Tibial nerve (tissue), 4 donors: ENCODE measurements around the gene TIMM13. TPM values are rescaled to one million over a fixed set of nuclear protein-coding genes. Genes with fewer than 3 reads are reported as not detected.

Experiments
- DNase-seq, 2 donors: peaks; one replicate each; pipeline ENCODE4 v3.0.0-alpha.2; 2019; ENCODE audit warnings: low spot score in 2 of 2
- H3K27ac ChIP-seq, 4 donors: fragments of 200-600 bp; sonication (generic) in 3 of 4; one replicate each; pipeline ENCODE4 v1.5.1; 2017 to 2019; ENCODE audit warnings: mild to moderate bottlenecking in 1 of 4
- H3K27me3 ChIP-seq, 2 donors: fragments of 200-600 bp; sonication (generic) in 1 of 2; one replicate each; pipeline versions ENCODE4 v1.5.1 to v1.6.0; 2017 to 2019
- H3K36me3 ChIP-seq, 3 donors: fragments of 200-600 bp; sonication (generic); one replicate each; pipeline ENCODE4 v1.5.1; 2018 to 2019
- H3K4me1 ChIP-seq, 4 donors: fragments of 200-600 bp; sonication (generic) in 3 of 4; one replicate each; pipeline ENCODE4 v1.5.1; 2017 to 2019
- H3K4me3 ChIP-seq, 4 donors: fragments of 200-600 bp; sonication (generic) in 3 of 4; one replicate each; pipeline ENCODE4 v1.5.1; 2017 to 2019; ENCODE audit warnings: mild to moderate bottlenecking in 1 of 4, moderate library complexity in 1 of 4
- H3K9me3 ChIP-seq, 4 donors: fragments of 200-600 bp; sonication (generic) in 3 of 4; one replicate each; pipeline ENCODE4 v1.5.1; 2017 to 2019
- EP300 ChIP-seq, 2 donors: sonication (generic); formaldehyde crosslinking; IDR thresholded peaks; one replicate each; pipeline ENCODE4 v1.6.1; 2017; ENCODE audit warnings: antibody characterized with exemption in 2 of 2, mild to moderate bottlenecking in 1 of 2
- POLR2A ChIP-seq, 2 donors: fragments of 450-650 bp; IDR thresholded peaks; one replicate each; pipeline ENCODE4 v1.6.1; 2017; ENCODE audit warnings: antibody characterized with exemption in 2 of 2, mild to moderate bottlenecking in 2 of 2, moderate library complexity in 2 of 2
- WGBS, 2 donors: methylation state at CpG; one replicate each; pipeline ENCODE4 v1.1.5; 2018; 5-methylcytosine and 5-hydroxymethylcytosine counted together
- total RNA-seq, 4 donors: library from RNA; depleted of rRNA; stranded (reverse); fragments of >200 nt; gene quantifications; one replicate each; pipeline ENCODE4 v1.1.0, GENCODE V29; 2016
- TF ChIP-seq, protein P1 (sequence below), 5 experiments: fragments of 200-600 bp in 3 of 5; fragments of 450-650 bp in 2 of 5; sonication (generic) in 3 of 5; IDR thresholded peaks; one replicate each; pipeline ENCODE4 v1.5.1; 2016 to 2019; ENCODE audit warnings: antibody characterized with exemption in 5 of 5, mild to moderate bottlenecking in 3 of 5, moderate library complexity in 2 of 5

TIMM13 gene
- total RNA-seq, 4 donors from 2014 or later = 28.8 to 48.9 (median 32.3) TPM

- TF ChIP-seq POLR2A (IDR thresholded peaks at IDR 0.05) = no peak
- no peak for TF ChIP-seq EP300 (IDR thresholded peaks at IDR 0.05)
- TF ChIP-seq, protein P1, sequence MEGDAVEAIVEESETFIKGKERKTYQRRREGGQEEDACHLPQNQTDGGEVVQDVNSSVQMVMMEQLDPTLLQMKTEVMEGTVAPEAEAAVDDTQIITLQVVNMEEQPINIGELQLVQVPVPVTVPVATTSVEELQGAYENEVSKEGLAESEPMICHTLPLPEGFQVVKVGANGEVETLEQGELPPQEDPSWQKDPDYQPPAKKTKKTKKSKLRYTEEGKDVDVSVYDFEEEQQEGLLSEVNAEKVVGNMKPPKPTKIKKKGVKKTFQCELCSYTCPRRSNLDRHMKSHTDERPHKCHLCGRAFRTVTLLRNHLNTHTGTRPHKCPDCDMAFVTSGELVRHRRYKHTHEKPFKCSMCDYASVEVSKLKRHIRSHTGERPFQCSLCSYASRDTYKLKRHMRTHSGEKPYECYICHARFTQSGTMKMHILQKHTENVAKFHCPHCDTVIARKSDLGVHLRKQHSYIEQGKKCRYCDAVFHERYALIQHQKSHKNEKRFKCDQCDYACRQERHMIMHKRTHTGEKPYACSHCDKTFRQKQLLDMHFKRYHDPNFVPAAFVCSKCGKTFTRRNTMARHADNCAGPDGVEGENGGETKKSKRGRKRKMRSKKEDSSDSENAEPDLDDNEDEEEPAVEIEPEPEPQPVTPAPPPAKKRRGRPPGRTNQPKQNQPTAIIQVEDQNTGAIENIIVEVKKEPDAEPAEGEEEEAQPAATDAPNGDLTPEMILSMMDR (IDR thresholded peaks at IDR 0.05) = no peak
- no peak for DNase-seq
- Histone ChIP-seq H3K27ac (peak overlapping the region in 2 of 4 donors; percentile 86 to 99), H3K4me1 (peaks cover 0 to 38% (median 18%) of the 10 kb centered on the region in 4 donors), H3K9me3 (no peaks in the 10 kb centered on the region), H3K36me3 (peaks cover 0 to 44% (median 5%) of the 10 kb centered on the region in 3 donors), H3K4me3 (peak overlapping the region in 3 of 4 donors; percentile 58 to 93 (median 84)), H3K27me3 (no peaks in the 10 kb centered on the region)
- 67 to 88% methylated on average over 20 to 28 of the region's 37 CpGs for WGBS, 2 donors
Measured at GRCh38 chr19:2428756-2429711, 1.6 kb upstream of the TIMM13 start.

DNA sequence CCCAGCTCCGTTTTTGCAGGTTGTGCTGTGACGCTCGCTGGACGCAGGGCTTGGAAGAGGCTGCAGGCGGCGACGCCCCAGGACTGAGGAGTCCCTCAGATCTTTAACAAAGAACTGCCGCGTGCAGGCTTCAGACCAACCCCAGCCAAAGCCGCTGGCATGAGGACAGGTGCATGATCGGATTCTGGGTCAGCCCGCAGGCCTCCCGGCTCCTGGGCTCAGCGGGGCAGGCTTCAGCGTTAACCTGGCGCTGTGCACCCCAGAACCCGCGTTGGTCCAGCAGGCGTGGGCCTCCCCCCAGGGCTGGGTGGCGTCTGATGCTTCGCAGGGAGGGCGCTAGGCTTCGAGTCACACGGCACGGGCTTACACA, 920 bp upstream of the TIMM13 start:
- no peaks in the 10 kb centered on the region for H3K9me3 ChIP-seq
- H3K27me3 ChIP-seq = no peaks in the 10 kb centered on the region
- 3 to 17% methylated on average over 19 to 24 of the region's 25 CpGs for WGBS, 2 donors
- TF ChIP-seq POLR2A (IDR thresholded peaks at IDR 0.05) = no peak
- TF ChIP-seq EP300 (IDR thresholded peaks at IDR 0.05) = no peak
- TF ChIP-seq, protein P1 (IDR thresholded peaks at IDR 0.05) = no peak
- H3K4me1 ChIP-seq = peaks cover 0 to 38% (median 18%) of the 10 kb centered on the region in 4 donors
- peak overlapping the region; percentile 86 to 99 (median 96) for H3K27ac ChIP-seq
- no peak for DNase-seq
- H3K4me3 ChIP-seq = peak overlapping the region; percentile 58 to 93 (median 85)
- H3K36me3 ChIP-seq = peaks cover 0 to 46% (median 5%) of the 10 kb centered on the region in 3 donors

DNA sequence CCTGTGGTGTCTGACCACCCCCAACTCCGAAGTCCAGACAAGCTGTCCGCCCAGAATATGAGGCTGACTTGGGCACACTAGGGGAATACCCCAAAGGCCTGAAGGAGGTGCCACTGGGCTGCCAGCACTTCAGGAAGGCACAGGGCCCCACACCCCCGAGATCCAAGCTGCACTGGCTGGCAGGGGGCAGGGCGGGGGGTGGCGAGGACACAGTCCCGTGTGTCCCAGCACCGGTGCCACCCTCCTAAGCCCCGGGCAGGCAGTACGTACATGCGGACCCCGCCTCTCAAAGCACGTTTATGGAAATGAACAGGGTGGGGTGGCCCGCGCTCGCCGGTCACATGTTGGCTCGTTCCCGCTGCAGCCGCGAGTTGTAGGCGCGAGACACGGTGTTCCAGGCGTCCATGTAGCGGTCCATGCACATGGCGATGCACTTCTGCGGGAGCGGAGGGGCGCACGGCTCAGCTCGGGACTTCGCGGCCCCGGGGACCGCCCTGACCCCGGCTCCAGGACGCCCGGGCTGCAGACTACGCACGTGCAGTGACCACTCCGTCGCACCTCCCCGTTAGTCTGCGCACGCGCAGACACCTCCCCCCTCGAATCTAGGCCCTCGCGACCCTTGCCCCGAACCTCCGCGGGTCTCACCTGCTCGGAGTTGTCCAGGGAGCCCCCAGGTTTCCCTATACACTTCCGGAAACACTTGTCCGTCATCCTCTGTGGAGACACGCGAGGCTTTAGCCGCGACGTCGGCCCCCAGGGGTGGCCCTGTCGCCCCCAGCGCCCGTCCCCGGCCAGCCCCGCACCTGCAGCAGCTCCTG, 566 bp downstream of the TIMM13 start:
- Histone ChIP-seq H3K9me3 (no peaks in the 10 kb centered on the region), H3K27me3 (no peaks in the 10 kb centered on the region), H3K4me1 (peaks cover 0 to 38% (median 18%) of the 10 kb centered on the region in 4 donors), H3K27ac (peak overlapping the region; percentile 86 to 99 (median 96)), H3K36me3 (peaks cover 0 to 51% (median 5%) of the 10 kb centered on the region in 3 donors), H3K4me3 (peak overlapping the region; percentile 58 to 93 (median 85))
- DNase-seq = no peak
- TF ChIP-seq EP300 (IDR thresholded peaks at IDR 0.05) = no peak
- no peak for TF ChIP-seq POLR2A (IDR thresholded peaks at IDR 0.05)
- WGBS, 2 donors = 7% methylated on average over 31 to 43 of the region's 66 CpGs

GRCh38 chr19:2425622-2426581, 1.5 kb downstream of the TIMM13 start:
- Histone ChIP-seq H3K4me3 (peak overlapping the region in 2 of 4 donors; percentile 58 to 84), H3K9me3 (no peaks in the 10 kb centered on the region), H3K27ac (no peak overlapping the region), H3K27me3 (no peaks in the 10 kb centered on the region), H3K36me3 (peaks cover 0 to 42% (median 0%) of the 10 kb centered on the region in 3 donors), H3K4me1 (peaks cover 0 to 38% (median 18%) of the 10 kb centered on the region in 4 donors)
- no peak for TF ChIP-seq EP300 (IDR thresholded peaks at IDR 0.05)
- no peak for TF ChIP-seq POLR2A (IDR thresholded peaks at IDR 0.05)
- TF ChIP-seq, protein P1 (IDR thresholded peaks at IDR 0.05) = no peak
- no peak for DNase-seq
- WGBS, 2 donors = 60 to 79% methylated on average over 17 to 24 of the region's 29 CpGs
